GM12878 (cell line): ENCODE measurements around the gene CYP4F8. TPM values are rescaled to one million over a fixed set of nuclear protein-coding genes. Genes with fewer than 3 reads are reported as not detected.

Experiments used
- ATF7 ChIP-seq: fragments of 450-650 bp; IDR thresholded peaks from 2 replicates; pipeline ENCODE4 v1.6.1; 2016; ENCODE audit warnings: low read depth, mild to moderate bottlenecking
- MEF2B ChIP-seq: fragments of 450-650 bp; IDR thresholded peaks from 2 replicates; pipeline ENCODE4 v1.6.1; 2018; ENCODE audit warnings: mild to moderate bottlenecking, moderate library complexity; ENCODE audit not compliant: partially characterized antibody, poor library complexity, severe bottlenecking
- NR2C1 ChIP-seq: fragments of 450-650 bp; IDR thresholded peaks from 2 replicates; pipeline ENCODE4 v1.6.1; 2017; ENCODE audit warnings: antibody characterized with exemption, mild to moderate bottlenecking, moderate library complexity
- RUNX3 ChIP-seq: IDR thresholded peaks from 2 replicates; pipeline ENCODE4 v1.6.1; 2012; ENCODE audit warnings: low read length, inconsistent platforms
- SMC3 ChIP-seq: IDR thresholded peaks from 2 replicates; pipeline ENCODE4 v1.6.1; 2011; ENCODE audit warnings: low read length, improper control_type of control experiment, borderline replicate concordance
- SUZ12 ChIP-seq: fragments of 200-600 bp; sonication (generic); IDR thresholded peaks from one replicate; pipeline ENCODE4 v1.6.1; 2018; ENCODE audit warnings: antibody characterized with exemption, mild to moderate bottlenecking; ENCODE audit not compliant: unreplicated experiment
- polyA plus RNA-seq, 11 experiments: library from polyadenylated mRNA; depleted of rRNA in 4 of 11; unstranded in 6 of 11; stranded (reverse) in 5 of 11; fragments of >200 nt; fragmentation: Nextera tagmentation in 4 of 11; fragmentation: Illumina TruSeq in 1 of 11; extraction: Ambion mirVana in 4 of 11; extraction: Trizol in 1 of 11; gene quantifications; 1 replicate in 1 of 11; 2 replicates in 10 of 11; pipeline versions ENCODE4 v1.2.1 to v1.2.3, GENCODE V29; 2011 to 2016; ENCODE audit warnings: inconsistent platforms in 2 of 11, missing spikeins in 2 of 11, low read depth in 1 of 11
- total RNA-seq, 4 experiments: library from RNA; depleted of rRNA in 3 of 4; stranded (reverse); fragments of >200 nt in 3 of 4; fragmentation: Illumina TruSeq in 1 of 4; extraction: Trizol in 1 of 4; gene quantifications; 2 replicates each; pipeline versions ENCODE4 v1.2.1 to v1.2.3, GENCODE V29; 2013 to 2021
- TF ChIP-seq, protein P1 (sequence below): IDR thresholded peaks from 2 replicates; pipeline ENCODE4 v1.6.1; 2012; ENCODE audit warnings: low read depth, low read length, improper control_type of control experiment
- TF ChIP-seq, protein P2 (sequence below): fragments of 450-650 bp; IDR thresholded peaks from 2 replicates; pipeline ENCODE4 v1.6.1; 2017; ENCODE audit warnings: borderline replicate concordance
- TF ChIP-seq, protein P3 (sequence below): fragments of 150-350 bp; IDR thresholded peaks from 2 replicates; pipeline ENCODE4 v1.6.1; 2016; ENCODE audit warnings: low read depth, low read length

The CYP4F8 gene
- total and polyA plus RNA-seq, 10 of the 15 experiments (the other 5 are each of a cell fraction or from before 2014, with no cell fraction given), result not detected

DNA sequence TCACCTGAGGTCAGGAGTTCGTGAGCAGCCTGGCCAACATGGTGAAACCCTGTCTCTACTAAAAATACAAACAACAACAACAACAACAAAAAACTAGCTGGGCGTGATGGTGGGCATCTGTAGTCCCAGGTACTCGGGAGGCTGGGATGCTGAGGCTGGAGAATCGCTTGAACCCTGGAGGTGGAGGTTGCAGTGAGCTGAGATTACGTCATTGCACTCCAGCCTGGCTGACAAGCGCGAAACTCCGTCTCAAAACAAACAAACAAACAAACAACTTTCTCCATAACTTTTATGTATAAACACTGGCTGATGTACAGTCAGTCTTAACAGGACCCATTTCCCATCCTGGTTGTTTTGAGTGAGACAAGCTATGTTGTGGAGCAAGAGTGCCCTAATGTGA, 5.8 kb upstream of the CYP4F8 start (continued):
- TF ChIP-seq MEF2B (no peak), ATF7 (no peak), SMC3 (no peak), SUZ12 (no peak), RUNX3 (no peak), NR2C1 (no peak)
- TF ChIP-seq, protein P1, sequence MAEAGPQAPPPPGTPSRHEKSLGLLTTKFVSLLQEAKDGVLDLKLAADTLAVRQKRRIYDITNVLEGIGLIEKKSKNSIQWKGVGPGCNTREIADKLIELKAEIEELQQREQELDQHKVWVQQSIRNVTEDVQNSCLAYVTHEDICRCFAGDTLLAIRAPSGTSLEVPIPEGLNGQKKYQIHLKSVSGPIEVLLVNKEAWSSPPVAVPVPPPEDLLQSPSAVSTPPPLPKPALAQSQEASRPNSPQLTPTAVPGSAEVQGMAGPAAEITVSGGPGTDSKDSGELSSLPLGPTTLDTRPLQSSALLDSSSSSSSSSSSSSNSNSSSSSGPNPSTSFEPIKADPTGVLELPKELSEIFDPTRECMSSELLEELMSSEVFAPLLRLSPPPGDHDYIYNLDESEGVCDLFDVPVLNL, result no peak
- TF ChIP-seq, protein P2, sequence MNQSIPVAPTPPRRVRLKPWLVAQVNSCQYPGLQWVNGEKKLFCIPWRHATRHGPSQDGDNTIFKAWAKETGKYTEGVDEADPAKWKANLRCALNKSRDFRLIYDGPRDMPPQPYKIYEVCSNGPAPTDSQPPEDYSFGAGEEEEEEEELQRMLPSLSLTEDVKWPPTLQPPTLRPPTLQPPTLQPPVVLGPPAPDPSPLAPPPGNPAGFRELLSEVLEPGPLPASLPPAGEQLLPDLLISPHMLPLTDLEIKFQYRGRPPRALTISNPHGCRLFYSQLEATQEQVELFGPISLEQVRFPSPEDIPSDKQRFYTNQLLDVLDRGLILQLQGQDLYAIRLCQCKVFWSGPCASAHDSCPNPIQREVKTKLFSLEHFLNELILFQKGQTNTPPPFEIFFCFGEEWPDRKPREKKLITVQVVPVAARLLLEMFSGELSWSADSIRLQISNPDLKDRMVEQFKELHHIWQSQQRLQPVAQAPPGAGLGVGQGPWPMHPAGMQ, result no peak
- TF ChIP-seq, protein P3, sequence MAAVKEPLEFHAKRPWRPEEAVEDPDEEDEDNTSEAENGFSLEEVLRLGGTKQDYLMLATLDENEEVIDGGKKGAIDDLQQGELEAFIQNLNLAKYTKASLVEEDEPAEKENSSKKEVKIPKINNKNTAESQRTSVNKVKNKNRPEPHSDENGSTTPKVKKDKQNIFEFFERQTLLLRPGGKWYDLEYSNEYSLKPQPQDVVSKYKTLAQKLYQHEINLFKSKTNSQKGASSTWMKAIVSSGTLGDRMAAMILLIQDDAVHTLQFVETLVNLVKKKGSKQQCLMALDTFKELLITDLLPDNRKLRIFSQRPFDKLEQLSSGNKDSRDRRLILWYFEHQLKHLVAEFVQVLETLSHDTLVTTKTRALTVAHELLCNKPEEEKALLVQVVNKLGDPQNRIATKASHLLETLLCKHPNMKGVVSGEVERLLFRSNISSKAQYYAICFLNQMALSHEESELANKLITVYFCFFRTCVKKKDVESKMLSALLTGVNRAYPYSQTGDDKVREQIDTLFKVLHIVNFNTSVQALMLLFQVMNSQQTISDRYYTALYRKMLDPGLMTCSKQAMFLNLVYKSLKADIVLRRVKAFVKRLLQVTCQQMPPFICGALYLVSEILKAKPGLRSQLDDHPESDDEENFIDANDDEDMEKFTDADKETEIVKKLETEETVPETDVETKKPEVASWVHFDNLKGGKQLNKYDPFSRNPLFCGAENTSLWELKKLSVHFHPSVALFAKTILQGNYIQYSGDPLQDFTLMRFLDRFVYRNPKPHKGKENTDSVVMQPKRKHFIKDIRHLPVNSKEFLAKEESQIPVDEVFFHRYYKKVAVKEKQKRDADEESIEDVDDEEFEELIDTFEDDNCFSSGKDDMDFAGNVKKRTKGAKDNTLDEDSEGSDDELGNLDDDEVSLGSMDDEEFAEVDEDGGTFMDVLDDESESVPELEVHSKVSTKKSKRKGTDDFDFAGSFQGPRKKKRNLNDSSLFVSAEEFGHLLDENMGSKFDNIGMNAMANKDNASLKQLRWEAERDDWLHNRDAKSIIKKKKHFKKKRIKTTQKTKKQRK, result no peak
